HG03066 (cell line): ENCODE measurements around the gene ZNF423.

Experiments used
- ATAC-seq: cut with Tn5 transposase; IDR thresholded peaks from one replicate; pipeline ENCODE4 v1.9.1; 2021; ENCODE audit warnings: low read depth; ENCODE audit not compliant: unreplicated experiment

ZNF423 gene

DNA sequence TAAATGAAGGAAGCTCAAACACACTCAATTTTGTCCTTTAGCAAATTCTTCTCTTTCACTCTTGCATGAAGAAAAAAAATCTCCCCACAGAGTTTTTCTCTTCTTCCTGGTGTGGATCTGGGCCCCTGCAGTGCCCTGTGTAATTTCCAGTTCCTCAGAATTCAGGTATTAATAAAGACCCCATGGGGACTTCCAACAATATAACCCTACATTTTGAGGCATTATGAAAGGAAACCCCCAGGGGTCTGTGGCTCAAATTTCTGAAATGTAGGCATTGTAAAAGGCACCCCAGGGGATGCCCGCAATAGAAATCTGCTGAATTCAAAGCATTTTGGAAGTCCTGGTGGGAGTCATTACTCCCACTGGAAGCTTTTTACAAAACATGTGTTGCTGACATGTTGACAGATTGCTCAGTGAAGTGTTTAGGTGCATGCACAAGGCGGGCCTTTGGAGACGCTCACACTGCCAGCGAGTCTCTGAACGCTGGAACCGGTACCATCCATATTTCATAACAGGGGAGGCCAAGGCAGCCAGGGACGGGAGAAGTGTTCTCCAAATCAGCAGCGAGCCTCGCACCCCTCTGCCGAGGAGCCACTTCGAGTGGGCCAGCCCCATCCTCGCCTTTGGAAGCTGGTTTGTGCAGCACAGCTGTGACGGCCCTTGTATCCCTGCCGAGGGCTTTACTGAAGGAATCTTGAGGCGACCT lies 154.0 kb downstream of the ZNF423 start:
- no peak for ATAC-seq

- ATAC-seq: no peak
These were observed 154.7 kb downstream of the ZNF423 start for GRCh38 chr16:49701065-49701685.

GRCh38 chr16:49700251-49701064 lies 155.5 kb downstream of the ZNF423 start:
- ATAC-seq: no peak

DNA sequence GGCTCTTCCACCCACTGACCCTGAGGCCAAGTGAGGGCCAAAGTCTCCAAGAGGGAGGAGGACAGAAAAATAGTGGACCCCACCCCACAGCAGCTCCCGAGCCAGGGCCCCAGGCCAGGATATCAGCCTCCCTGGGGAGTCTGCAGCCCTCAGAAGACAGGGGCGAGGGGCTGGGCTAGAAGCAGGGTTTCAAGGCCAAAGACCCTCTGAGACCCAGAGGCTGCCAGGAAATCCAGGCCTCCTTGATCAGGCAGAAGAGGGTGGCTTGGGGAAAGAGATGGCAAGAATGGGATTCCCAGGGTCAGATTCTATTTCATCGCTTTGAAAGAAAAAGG lies 156.1 kb downstream of the ZNF423 start:
- no peak for ATAC-seq

GRCh38 chr16:49698931-49699840 lies 156.7 kb downstream of the ZNF423 start:
- no peak for ATAC-seq

- no peak for ATAC-seq
These were observed 157.5 kb downstream of the ZNF423 start for GRCh38 chr16:49698453-49698815.

DNA sequence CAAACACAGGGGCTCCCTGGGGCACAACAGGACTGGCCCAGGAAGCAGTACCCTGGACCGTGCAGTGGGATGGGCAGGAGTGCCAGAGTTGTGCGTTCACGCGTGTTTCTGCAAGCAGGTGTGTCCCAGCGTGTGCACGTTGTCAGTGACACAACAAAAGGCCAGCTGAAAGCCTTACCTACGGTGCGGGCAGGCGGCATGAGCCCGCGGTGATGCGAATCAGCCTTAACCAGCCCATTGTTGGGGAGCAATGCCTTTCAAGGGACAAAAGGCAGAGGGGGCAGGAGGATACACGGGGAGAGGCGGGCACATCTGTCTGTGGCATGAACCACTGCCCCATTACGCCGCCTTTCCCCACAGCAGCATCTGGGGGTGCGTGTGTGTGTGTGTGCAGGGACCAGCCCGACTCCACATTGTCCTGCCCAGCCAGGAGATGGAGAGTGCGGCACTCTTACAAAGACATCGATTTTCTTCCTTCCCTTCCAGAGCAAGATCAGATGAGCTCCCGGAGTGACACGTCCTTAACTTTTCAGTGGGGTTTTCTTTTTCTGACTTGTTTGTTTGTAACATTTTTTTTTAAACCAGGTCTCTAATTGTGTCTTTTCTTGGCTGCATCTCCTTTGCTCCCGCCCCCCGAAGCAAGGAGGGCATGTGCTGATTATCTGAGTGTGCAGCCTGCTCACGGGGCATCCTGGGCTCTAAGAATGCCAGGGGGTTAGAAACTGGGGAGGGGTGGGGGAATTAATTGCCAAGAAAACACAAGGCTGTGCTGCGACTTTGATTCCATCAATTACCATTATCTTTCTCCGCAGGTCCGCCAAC lies 158.1 kb downstream of the ZNF423 start:
- no peak for ATAC-seq

- no peak for ATAC-seq
These were observed 159.4 kb downstream of the ZNF423 start for GRCh38 chr16:49696414-49697101.

DNA sequence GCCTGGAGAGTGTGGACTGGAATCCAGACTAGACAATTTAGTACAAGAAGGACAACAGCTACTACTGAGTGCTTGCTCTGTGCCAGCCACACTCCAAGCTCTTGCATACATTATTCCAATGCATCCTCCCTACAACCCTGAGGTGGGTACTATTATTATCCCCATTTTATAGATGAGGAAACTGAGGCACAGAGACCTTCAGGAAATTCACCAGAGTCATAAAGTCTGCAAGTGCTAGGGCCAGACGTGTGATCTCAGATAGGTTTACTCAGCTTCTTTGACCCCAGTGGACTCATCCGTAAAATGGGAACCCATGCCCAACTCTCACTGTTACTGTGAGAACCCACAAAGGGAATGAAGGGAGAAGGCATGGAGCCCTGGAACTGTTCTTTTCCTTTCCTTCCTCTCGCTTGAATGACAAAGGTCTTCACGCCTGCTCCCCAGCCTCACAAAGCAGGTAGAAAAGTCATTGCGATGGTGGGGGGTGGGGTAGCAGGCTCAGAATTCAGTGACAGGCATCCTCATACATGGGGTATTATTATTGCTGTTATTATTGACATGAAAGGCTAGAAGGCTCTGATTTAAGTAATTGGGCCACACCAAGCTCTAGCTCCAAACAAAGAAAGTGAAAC lies 160.0 kb downstream of the ZNF423 start:
- ATAC-seq: no peak

DNA sequence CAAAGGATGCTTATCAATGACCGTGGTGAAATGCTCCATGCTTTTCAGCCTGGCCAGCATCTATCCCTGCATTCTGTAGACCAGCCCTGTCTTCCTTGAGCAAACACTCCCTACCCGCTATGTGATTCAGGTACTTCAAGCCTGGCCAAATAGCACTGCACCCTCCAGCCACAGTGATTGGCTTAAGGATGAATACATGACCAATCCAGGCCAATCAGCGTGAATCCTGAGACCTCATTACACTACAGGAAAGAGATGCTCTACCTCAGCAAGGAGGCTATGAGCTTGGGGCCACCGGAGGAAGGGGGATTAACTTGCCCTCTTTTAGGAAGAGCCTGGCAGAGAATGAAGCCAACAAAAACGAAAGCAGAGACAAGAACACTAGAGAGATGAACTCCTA lies 162.5 kb downstream of the ZNF423 start:
- ATAC-seq: no peak

DNA sequence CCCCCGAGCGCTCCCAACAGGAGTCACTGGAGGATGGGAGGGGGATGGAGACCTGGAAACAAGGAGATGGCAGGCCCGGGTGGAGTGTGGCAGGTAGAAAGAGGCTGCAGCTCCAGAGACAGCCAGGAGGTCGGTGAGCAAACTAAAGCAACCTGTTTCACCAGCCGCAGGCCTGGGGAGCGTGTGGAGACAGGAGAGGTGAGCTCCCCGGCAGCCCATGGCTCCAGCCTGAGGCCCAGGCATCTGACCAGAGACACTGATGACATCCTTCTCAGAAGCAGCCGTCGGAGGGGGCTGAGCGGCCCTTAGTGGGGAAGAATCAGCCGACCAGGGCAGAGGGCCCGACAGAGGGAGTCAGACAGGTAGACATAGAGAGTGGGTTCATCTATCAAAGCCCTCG lies 165.1 kb downstream of the ZNF423 start:
- no peak for ATAC-seq

DNA sequence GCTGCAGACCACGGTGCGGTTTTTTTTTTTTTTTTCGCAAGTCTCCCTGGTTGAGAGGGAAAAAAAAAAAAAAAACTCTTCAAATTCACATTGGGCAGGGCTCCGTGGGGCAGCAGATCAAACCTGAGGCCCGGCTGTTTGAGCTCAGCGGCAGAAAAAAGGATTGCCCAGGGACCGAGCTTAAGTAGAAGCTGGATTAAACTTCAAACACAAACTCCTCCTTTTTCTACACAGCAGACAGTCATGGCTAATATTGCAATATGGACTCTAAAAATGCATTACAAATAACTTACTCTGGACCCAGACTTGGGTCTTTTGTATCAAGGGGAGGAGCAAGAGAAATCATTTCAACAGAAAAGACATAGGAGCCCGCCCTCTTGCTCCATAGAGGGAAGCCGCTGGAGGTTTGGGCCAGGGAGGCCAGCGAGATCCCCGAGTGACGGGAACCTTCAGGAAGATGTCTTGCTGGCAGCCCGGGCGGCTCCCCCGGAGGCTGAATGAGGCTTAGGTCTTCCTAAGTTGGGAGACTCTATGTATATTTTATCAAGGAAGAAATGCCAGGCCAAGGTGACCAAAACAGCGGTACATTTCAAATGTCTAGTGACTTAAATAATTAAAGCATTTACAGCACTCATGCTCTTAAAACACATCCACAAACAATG lies 167.7 kb downstream of the ZNF423 start:
- no peak for ATAC-seq

DNA sequence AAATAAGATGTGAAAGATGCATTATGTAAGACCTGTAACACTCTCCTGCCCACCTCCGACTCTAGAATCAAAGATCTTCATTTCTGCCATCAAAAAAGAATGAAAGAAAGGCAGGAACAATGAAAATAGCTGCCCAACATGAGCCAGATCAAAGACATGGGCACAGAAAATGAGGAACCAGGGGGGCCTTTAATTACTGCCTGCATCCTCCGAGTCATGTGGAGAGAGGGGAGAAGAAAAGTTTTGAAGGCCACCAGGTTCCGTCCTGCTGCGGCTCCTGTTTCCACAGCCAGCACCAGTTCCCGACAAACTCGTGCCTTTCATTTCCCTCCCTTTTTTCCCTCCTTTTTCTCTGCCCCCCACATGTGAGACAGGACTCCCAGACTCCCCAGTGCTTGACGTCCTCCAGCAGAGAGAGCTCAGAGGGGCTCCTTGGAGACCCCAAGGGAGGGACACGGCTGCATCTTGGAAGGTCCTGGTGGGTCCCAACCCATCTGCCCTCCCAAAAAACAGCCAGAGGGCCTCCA lies 168.4 kb downstream of the ZNF423 start:
- no peak for ATAC-seq

GRCh38 chr16:49684696-49685095 lies 171.2 kb downstream of the ZNF423 start:
- ATAC-seq: no peak

DNA sequence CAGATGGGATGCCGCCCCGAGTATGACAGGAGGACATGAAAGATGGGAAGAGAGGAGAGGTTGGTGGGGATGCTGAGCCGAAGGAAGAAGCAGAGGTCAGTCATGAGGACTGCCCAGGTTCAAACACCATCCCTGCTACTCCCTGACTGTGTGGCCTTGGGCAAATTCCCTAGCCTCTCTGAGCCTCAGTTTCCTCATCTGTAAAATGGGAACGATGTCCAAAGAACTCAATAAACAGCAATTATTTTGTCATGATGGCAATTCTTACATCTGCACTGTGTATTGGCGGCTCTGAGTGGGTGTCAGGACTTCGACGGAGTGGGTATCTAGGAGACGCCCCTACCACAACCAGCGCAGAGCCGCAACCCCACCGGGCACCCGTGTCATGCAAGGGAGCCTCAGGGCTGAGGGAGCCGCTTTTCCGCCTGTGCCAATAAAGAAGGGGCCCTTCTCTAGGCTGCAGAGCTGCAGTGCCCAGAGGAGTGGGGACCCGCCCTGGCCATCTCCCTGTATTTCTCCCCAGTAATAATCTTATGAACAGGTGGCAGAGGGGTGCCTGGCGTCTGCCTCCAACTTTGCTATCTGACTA lies 173.2 kb downstream of the ZNF423 start:
- ATAC-seq: no peak

DNA sequence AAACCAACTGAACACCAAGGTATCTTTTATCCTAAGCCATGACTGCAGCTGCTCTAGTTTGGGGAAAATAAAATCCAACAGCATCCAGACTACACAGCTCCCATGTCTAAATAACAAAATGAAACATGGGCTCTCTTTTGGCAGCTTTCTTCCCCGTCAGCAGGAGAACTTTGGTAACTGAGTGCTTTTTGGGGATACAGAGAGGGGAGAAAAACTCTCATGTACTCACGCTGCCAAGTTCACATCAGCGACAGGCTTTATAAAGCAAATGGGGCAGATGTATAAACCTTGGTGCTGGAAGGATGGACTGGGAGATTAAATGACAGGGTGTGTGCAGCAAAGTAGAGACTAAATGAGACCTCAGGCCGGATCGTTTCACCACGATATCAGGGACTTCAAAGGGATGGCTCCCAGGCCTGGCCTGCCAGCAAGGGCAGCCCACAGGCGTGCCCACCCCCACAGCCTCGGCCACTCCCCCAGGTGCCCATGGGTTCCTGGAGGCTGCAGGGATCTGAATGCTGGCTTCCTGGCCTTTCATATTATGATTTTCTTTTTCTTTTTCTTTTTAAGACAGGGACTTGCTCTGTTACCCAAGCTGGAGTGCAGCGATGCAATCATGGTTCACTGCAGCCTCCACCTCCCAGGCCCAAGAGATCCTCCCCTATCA lies 174.6 kb downstream of the ZNF423 start:
- ATAC-seq: no peak

- no peak for ATAC-seq
These were observed 176.8 kb downstream of the ZNF423 start for GRCh38 chr16:49679095-49679494.
